Motor neuron (in vitro differentiated cells): Measurements from ENCODE around the gene DRD4. TPM values are rescaled to one million over a fixed set of nuclear protein-coding genes. Genes with fewer than 3 reads are reported as not detected.
A peak's percentile ranks its signal among the peaks of the same experiment; 100 is the strongest.

Source experiments
- ATAC-seq, 8 experiments: fragments of 200-7000 bp; cut with Tn5 transposase; replicated peaks in 6 of 8; 2 replicates each; pipeline ENCODE4 v1.8.0; 2021; ENCODE audit warnings: mild to moderate bottlenecking in 8 of 8, moderate library complexity in 8 of 8
- H3K27ac ChIP-seq, 2 donors: fragments of 250-450 bp; sonication (Bioruptor Pico); 2 replicates each; pipeline ENCODE4 v1.9.0; 2021; ENCODE audit warnings: antibody characterized with exemption in 2 of 2, mild to moderate bottlenecking in 2 of 2, moderate library complexity in 1 of 2
- H3K4me1 ChIP-seq, 2 donors: fragments of 250-450 bp; sonication (Bioruptor Pico); replicated peaks in 1 of 2; 2 replicates each; pipeline ENCODE4 v1.6.1; 2021; ENCODE audit warnings: antibody characterized with exemption in 2 of 2, mild to moderate bottlenecking in 2 of 2, moderate library complexity in 1 of 2
- H3K4me3 ChIP-seq, 5 donors: fragments of 250-450 bp; sonication (Bioruptor Pico); 2 replicates each; pipeline ENCODE4 v1.9.0; 2021; ENCODE audit warnings: antibody characterized with exemption in 5 of 5, mild to moderate bottlenecking in 5 of 5, moderate library complexity in 4 of 5
- WGBS, 10 experiments: fragments of 450-650 bp; shearing (Covaris generic); methylation state at CpG; one replicate each; pipeline ENCODE4 v1.0.0; 2022; 5-methylcytosine and 5-hydroxymethylcytosine counted together
- in situ Hi-C, 9 experiments: fragments of 400-800 bp; cut with MboI; loops; one replicate each; pipeline ENCODE4 v1.15.0; 2021; ENCODE audit warnings: low sequenced_read_pairs in 9 of 9, low pct_unique_long_range_greater_than_20kb in 2 of 9; ENCODE audit not compliant: unreplicated experiment in 9 of 9
- total RNA-seq, 8 experiments: library from RNA; unstranded; fragments of 300-600 nt; gene quantifications; 2 replicates each; pipeline versions ENCODE4 v1.2.3 to v1.2.4, GENCODE V29; 2022

The DRD4 gene
- total RNA-seq, 8 experiments from 2014 or later, result 0.22 to 1.8 (median 0.93) TPM; not detected in 3

DNA sequence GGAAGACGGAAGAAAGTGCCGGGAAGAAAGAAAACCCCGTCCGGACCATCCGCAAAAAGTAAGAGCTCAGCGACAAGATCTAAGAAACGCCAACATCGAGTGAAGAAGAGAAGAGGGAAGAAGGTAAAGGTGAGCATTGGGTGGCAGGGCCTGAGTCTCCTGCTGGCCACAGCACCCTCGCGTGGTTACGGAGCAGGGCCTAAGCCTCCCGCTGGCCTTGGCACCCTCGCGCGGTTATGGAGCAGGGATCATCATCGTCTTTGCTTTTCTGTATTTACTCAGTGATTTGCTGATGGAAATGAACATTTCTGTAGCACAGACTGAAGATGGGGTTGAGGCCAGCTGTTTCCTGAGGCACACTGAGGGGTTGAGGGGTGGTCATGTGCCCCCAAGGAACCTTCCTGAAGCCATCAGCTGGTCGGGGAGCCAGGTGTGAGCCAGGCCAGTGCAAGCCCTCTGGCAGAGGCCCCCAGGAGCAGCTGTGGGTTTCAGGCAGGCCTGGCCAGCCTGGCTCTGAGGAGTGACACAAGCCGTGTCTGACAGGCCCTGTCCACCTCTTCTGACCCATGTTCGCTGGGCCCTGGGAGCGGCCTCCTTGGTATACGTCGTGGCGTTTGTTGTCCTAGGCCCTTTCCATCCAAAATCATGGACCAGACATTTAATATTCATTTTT, 35.4 kb upstream of the DRD4 start:
- ATAC-seq, result no peak
- Histone ChIP-seq H3K27ac (no peak overlapping the region), H3K4me1 (no peaks in the 10 kb centered on the region), H3K4me3 (no peak overlapping the region)
- 83 to 100% (median 93%) methylated on average over 1 to 13 of the region's 23 CpGs; no CpG with 5 or more reads in 2 of the 10 experiments for WGBS, 10 experiments
- in situ Hi-C loops, result no loop called here

- in situ Hi-C loops, result no loop called here
- Histone ChIP-seq H3K27ac (no peak overlapping the region), H3K4me3 (no peak overlapping the region), H3K4me1 (no peaks in the 10 kb centered on the region)
- WGBS, 10 experiments, result 81 to 100% (median 94%) methylated on average over 2 to 12 of the region's 13 CpGs; no CpG with 5 or more reads in 1 of the 10 experiments
- no peak for ATAC-seq
Measured at GRCh38 chr11:603154-603553, 33.9 kb upstream of the DRD4 start.

DNA sequence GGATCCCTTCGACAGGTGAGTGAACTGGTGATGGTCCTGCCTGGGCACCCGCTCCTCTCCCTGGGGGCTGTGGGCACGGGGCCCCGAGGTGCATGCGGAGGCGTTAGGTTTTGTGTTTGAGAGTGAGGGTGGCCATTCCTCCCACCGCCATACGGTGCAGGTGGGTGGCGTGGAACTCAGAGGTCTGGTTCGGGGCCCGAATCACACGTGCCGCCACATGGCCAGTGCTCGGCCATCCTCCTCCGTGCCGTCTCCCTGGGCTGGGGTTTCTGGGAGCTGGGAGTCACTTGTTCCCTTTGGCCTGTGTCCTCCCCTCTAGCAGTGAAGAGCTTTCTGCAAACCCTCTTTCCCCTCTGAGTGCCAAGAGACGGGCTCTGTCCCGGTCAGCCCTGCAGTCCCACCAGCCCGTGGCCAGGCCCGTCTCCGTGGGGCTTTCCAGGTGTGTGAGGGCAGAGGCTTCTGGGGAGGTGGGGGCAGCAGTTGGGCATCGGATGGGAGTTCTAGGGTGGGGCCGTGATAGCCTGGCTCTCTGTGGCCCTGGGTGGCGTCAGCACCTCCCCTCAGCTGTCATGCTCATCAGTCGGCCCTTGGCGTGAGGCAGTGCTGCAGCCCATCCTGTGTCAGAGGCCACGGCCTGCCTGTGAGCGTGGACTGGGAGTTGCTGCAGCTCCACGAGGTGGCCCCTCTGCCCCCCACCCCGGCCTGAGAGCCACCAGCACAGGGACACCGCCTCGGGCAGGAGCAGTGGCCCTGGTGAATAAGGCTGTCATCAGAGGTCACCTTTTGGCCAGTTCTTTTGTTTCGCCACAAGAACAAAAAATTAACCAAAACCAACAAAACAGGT, 31.6 kb upstream of the DRD4 start:
- in situ Hi-C loops, result no loop called here
- no peak overlapping the region for H3K4me3 ChIP-seq
- no peak for ATAC-seq
- WGBS, 10 experiments, result 92 to 100% (median 100%) methylated on average over 2 to 6 of the region's 33 CpGs; no CpG with 5 or more reads in 5 of the 10 experiments
- no peaks in the 10 kb centered on the region for H3K4me1 ChIP-seq
- H3K27ac ChIP-seq, result no peak overlapping the region

- peak in 4 of 8 experiments; percentile 9 to 70 (median 66) for ATAC-seq
- 100% methylated on average over 3 of the region's 19 CpGs; no CpG with 5 or more reads in 9 of the 10 experiments for whole genome bisulfite sequencing, 10 experiments
- Histone ChIP-seq H3K4me3 (no peak overlapping the region), H3K4me1 (no peaks in the 10 kb centered on the region), H3K27ac (no peak overlapping the region)
- in situ Hi-C loops, result no loop called here
Measured at GRCh38 chr11:606245-606644, 30.8 kb upstream of the DRD4 start.

DNA sequence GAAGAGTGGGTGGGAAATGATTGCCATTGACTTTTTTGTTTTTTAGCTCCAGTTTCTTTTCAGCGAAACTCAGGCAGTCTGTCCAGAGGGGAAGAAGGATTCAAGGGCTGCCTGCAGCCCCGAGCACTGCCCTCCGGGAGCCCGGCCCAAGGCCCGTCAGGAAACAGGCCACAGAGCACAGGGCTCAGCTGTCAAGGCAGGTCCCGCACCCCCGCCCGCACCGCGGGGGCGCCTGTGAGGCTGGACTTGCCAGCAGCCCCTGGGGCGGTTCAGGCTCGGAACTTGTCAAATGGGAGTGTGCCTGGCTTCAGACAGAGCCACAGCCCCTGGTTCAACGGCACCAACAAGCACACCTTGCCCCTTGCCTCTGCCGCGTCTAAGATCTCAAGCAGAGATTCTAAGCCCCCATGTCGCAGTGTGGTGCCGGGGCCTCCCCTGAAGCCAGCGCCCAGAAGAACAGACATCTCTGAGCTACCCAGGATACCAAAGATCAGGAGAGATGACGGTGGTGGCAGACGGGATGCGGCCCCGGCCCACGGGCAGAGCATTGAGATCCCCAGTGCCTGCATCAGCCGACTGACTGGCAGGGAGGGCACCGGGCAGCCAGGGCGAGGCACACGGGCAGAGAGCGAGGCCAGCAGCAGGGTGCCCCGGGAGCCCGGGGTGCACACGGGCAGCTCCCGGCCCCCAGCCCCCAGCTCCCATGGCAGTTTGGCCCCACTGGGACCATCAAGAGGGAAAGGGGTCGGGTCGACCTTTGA, 29.9 kb upstream of the DRD4 start:
- 88 to 100% (median 96%) methylated on average over 1 to 4 of the region's 35 CpGs; no CpG with 5 or more reads in 5 of the 10 experiments for WGBS, 10 experiments
- no peak overlapping the region for H3K27ac ChIP-seq
- in situ Hi-C loops, result no loop called here
- no peak overlapping the region for H3K4me3 ChIP-seq
- H3K4me1 ChIP-seq, result no peaks in the 10 kb centered on the region
- ATAC-seq, result peak in 2 of 8 experiments; percentile 15 to 23

DNA sequence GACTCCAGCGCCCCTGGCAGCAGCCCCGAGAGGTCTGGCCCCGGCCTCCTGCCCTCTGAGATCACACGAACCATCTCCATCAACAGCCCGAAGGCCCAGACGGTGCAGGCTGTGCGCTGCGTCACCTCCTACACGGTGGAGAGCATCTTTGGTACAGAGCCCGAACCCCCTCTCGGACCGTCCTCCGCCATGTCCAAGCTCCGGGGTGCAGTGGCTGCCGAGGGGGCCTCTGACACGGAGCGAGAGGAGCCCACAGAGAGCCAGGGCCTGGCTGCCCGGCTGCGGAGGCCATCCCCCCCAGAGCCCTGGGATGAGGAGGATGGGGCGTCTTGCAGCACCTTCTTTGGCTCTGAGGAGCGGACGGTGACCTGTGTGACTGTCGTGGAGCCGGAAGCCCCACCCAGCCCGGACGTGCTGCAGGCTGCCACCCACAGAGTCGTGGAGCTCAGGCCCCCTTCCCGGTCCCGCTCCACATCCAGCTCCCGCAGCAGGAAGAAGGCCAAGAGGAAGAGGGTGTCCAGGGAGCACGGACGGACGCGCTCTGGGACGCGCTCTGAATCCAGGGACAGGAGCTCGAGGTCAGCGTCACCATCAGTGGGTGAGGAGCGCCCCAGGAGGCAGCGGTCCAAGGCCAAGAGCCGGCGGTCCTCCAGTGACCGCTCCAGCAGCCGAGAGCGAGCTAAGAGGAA, 29.0 kb upstream of the DRD4 start:
- in situ Hi-C loops, result no loop called here
- ATAC-seq, result peak in 3 of 8 experiments; percentile 7 to 12 (median 8)
- no peak overlapping the region for H3K4me3 ChIP-seq
- whole genome bisulfite sequencing, 10 experiments, result 87 to 100% (median 92%) methylated on average over 1 to 19 of the region's 45 CpGs; no CpG with 5 or more reads in 6 of the 10 experiments
- no peak overlapping the region for H3K27ac ChIP-seq
- H3K4me1 ChIP-seq, result no peaks in the 10 kb centered on the region

DNA sequence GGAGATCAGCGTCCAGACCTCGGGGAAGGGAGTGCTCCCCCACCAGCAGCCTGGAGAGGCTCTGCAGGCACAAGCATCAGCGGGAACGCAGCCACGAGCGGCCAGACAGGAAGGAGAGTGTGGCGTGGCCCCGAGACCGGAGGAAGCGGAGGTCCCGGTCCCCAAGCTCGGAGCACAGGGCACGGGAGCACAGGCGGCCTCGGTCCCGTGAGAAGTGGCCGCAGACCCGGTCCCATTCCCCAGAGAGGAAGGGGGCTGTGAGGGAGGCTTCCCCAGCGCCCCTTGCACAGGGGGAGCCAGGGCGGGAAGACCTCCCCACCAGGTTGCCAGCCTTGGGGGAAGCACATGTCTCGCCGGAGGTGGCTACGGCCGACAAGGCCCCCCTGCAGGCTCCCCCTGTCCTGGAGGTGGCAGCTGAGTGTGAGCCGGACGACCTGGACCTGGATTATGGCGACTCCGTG, 28.2 kb upstream of the DRD4 start:
- no peak for ATAC-seq
- WGBS, 10 experiments, result 85 to 89% (median 87%) methylated on average over 3 to 4 of the region's 28 CpGs; no CpG with 5 or more reads in 7 of the 10 experiments
- Histone ChIP-seq H3K4me3 (no peak overlapping the region), H3K4me1 (no peaks in the 10 kb centered on the region), H3K27ac (no peak overlapping the region)
- in situ Hi-C loops, result no loop called here

- Histone ChIP-seq H3K4me3 (no peak overlapping the region), H3K4me1 (no peaks in the 10 kb centered on the region), H3K27ac (no peak overlapping the region)
- in situ Hi-C loops, result no loop called here
- 75 to 100% (median 93%) methylated on average over 2 to 3 of the region's 28 CpGs; no CpG with 5 or more reads in 7 of the 10 experiments for WGBS, 10 experiments
- ATAC-seq, result no peak
Measured at GRCh38 chr11:609341-609811, 27.7 kb upstream of the DRD4 start.

GRCh38 chr11:610146-610801, 26.8 kb upstream of the DRD4 start:
- no peak overlapping the region for H3K27ac ChIP-seq
- WGBS, 10 experiments, result 80 to 100% (median 98%) methylated on average over 1 to 7 of the region's 18 CpGs; no CpG with 5 or more reads in 6 of the 10 experiments
- H3K4me3 ChIP-seq, result no peak overlapping the region
- peaks cover 2 to 4% of the 10 kb centered on the region in 2 donors for H3K4me1 ChIP-seq
- no peak for ATAC-seq
- in situ Hi-C loops, result no loop called here

- Histone ChIP-seq H3K27ac (no peak overlapping the region), H3K4me3 (no peak overlapping the region), H3K4me1 (peaks cover 6 to 8% of the 10 kb centered on the region in 2 donors)
- in situ Hi-C loops, result no loop called here
- ATAC-seq, result no peak
- 80 to 100% (median 95%) methylated on average over 2 to 8 of the region's 49 CpGs; no CpG with 5 or more reads in 3 of the 10 experiments for WGBS, 10 experiments
Measured at GRCh38 chr11:611001-611996, 25.8 kb upstream of the DRD4 start.
